Astrocyte of the hippocampus (primary cell): ENCODE measurements around the gene KDM4D.
"Not testable (repeated sequence)": the region's sequence is repeated elsewhere in the genome, so short reads cannot be mapped to it uniquely, and the experiment has no call there.

Source experiments
- DNase-seq: peaks from one replicate; pipeline ENCODE4 v3.0.0; 2011; ENCODE audit warnings: low read depth, low spot score

KDM4D gene

GRCh38 chr11:94958121-94958696 is 15.3 kb upstream of the KDM4D start:
- peak; percentile 36 for DNase-seq

- DNase-seq = no peak
Observed at GRCh38 chr11:94959179-94959578, 14.3 kb upstream of the KDM4D start.

GRCh38 chr11:94960488-94960887 is 13.0 kb upstream of the KDM4D start:
- DNase-seq = no peak

GRCh38 chr11:94961255-94961654 is 12.3 kb upstream of the KDM4D start:
- no peak for DNase-seq

- DNase-seq = no peak
Observed at GRCh38 chr11:94964934-94965333, 8.6 kb upstream of the KDM4D start.

GRCh38 chr11:94968334-94968958 is 5.1 kb upstream of the KDM4D start:
- DNase-seq = peak; percentile 13

GRCh38 chr11:94972700-94973098 is 810 bp upstream of the KDM4D start:
- no peak for DNase-seq

GRCh38 chr11:94974178-94974577 is 669 bp downstream of the KDM4D start:
- no peak for DNase-seq

- no peak for DNase-seq
Observed at GRCh38 chr11:94975599-94975998, 2.1 kb downstream of the KDM4D start.

- DNase-seq = no peak
Observed at GRCh38 chr11:94987378-94987777, 13.9 kb downstream of the KDM4D start.

- no peak for DNase-seq
Observed at GRCh38 chr11:94988748-94989147, 15.2 kb downstream of the KDM4D start.

- DNase-seq = no peak
Observed at GRCh38 chr11:94993400-94993943, 20.0 kb downstream of the KDM4D start.

GRCh38 chr11:94997437-94997836 is 23.9 kb downstream of the KDM4D start:
- DNase-seq = no peak

GRCh38 chr11:94998285-94998684 is 24.8 kb downstream of the KDM4D start:
- no peak for DNase-seq

- no peak for DNase-seq
Observed at GRCh38 chr11:95003716-95004115, 30.2 kb downstream of the KDM4D start.

- no peak for DNase-seq
Observed at GRCh38 chr11:95005642-95006041, 32.1 kb downstream of the KDM4D start.

GRCh38 chr11:95011376-95011775 is 37.9 kb downstream of the KDM4D start:
- DNase-seq = no peak

- DNase-seq = no peak
Observed at GRCh38 chr11:95014184-95014821, 40.8 kb downstream of the KDM4D start.

- no peak for DNase-seq
Observed at GRCh38 chr11:95016139-95016538, 42.6 kb downstream of the KDM4D start.

- not testable (repeated sequence) for DNase-seq
Observed at GRCh38 chr11:95021468-95021867, 48.0 kb downstream of the KDM4D start.

GRCh38 chr11:95024958-95025357 is 51.4 kb downstream of the KDM4D start, which contains the start of gene KDM4E:
TSS of gene KDM4E (plus strand) at chr11:95025258. CDS start at chr11:95025558, 300 bp downstream.
- no peak for DNase-seq

- not testable (repeated sequence) for DNase-seq
Observed at GRCh38 chr11:95025594-95025993, 52.1 kb downstream of the KDM4D start.

GRCh38 chr11:95028357-95028756 is 54.8 kb downstream of the KDM4D start:
- DNase-seq = no peak
